GM21360 (cell line): ENCODE results near the gene CLCNKB.

Experiments
- ATAC-seq: cut with Tn5 transposase; IDR thresholded peaks from one replicate; pipeline ENCODE4 v1.9.1; 2021; ENCODE audit warnings: mild to moderate bottlenecking, moderate library complexity; ENCODE audit not compliant: unreplicated experiment

The CLCNKB gene

DNA sequence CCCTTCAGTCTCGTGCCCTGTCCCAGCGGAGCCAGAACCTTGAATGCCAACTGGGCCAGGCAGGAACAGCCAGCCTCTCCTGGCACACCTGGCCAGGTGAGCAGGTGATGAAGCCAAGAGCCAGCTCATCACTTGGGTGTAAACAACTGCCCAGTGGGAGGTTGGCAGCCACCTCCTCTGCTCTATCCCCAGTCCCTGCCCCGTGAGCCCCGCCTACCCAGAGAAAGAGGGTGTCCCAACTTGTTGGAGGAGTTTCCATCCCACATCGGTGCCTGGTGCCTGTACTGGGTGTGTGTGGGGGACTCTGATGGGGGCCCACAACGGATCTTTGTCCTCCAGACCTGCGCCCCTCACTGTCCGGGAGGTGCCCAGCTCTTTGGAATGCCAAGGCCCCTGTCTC, 47.7 kb downstream of the CLCNKB start:
- no peak for ATAC-seq

- ATAC-seq = no peak
Measured at GRCh38 chr1:16092097-16092922, 48.7 kb downstream of the CLCNKB start.

GRCh38 chr1:16092923-16093511, 49.4 kb downstream of the CLCNKB start:
- no peak for ATAC-seq

- ATAC-seq = no peak
Measured at GRCh38 chr1:16093611-16094010, 50.0 kb downstream of the CLCNKB start.

DNA sequence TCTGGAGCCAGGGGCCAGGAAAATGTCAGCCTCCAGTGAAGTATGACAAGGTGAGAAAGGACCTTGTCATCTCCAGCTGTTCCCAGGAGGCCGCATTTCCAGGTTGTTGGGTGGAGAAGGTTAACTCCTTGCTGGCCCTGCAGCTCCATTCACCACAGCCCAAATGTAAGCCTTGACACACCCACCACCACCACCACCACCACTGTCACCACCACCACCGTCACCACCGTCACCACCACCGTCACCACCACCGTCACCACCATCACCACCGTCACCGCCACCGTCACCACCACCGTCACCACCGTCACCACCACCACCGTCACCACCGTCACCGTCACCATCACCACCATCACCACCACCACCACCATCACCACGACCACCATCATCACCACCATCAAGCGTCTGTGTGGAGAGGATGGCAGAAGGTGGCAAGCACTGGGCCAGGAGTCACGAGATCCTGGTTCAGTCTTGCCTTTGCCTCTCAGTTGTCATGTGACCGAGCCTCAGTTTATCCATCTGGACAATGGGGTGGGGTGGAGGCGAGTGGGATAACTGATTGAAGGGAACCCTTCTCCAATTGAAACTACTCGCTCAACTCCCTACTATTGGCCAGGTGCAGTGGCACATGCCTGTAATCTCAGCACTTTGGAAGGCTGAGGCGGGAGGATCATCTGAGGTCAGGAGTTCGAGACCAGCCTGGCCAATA, 51.0 kb downstream of the CLCNKB start:
- ATAC-seq = no peak

- ATAC-seq = no peak
Measured at GRCh38 chr1:16095447-16095846, 51.9 kb downstream of the CLCNKB start.

DNA sequence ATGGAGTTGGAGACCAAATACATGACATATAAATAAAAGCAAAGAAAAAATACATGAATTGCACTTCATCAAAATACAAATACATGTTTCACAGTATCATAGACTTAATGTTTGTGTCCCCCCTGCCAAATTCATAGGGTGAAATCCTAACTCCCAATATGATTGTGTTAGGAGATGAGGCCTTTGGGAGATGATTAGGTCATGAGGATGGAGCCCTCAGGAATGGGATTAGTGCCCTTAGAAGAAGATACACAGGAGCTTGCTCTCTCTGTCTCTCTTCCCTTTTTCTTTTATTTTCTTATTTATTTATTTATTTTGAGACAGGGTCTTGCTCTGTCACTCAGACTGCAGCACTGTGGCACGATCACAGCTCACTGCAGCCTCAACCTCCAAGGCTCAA, 55.8 kb downstream of the CLCNKB start:
- ATAC-seq = no peak

DNA sequence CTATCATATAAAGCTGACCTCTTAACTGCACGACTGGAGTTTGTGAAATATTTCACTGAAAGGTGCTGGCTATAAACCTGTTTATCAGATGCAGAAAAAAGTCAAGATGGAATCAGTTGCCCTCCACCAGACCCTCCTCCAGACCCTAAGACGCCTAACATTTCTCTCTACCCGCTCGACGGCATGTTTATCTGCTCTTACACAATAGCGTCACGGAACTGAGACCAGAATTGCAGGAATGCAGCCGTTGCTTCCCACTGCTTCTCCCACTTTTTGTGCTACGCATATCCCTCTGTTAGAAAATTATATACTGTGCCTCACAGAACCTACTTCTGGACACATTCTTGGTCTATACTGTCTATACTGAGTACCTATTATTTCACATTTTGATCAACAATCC, 58.0 kb downstream of the CLCNKB start:
- no peak for ATAC-seq
